ENCODE data around the gene PIGH. TPM values are rescaled to one million over a fixed set of nuclear protein-coding genes. Genes with fewer than 3 reads are reported as not detected.

Gene PIGH
- total RNA-seq, 6 experiments from 2014 or later, result 12.7 to 16.0 (median 13.8) TPM

- Histone ChIP-seq H3K4me1 (no peaks in the 10 kb centered on the region), H3K27me3 (no peaks in the 10 kb centered on the region), H3K27ac (no peak overlapping the region), H3K36me3 (no peaks in the 10 kb centered on the region), H3K9me3 (no peaks in the 10 kb centered on the region), H3K4me3 (no peak overlapping the region)
- intact Hi-C loops (cut with DNase I), result loop anchor here (5.0 to 10.0 kb wide), 3 partner anchors 95 to 145 kb away; no protein-coding TSS in a partner anchor
- no peak for TF ChIP-seq CTCF (IDR thresholded peaks at IDR 0.05)
- TF ChIP-seq POLR2A (IDR thresholded peaks at IDR 0.05), result no peak
- no peak for DNase-seq
- 69% methylated on average over 4 of the region's 4 CpGs for WGBS (ENCODE audit: insufficient coverage, low coverage, low lambda C conversion rate, missing lambda C conversion rate)
- ATAC-seq, result no peak
Measured at GRCh38 chr14:67569651-67570290, 30.3 kb downstream of the PIGH start.

GRCh38 chr14:67569011-67569650 lies 30.9 kb downstream of the PIGH start:
- WGBS (ENCODE audit: insufficient coverage, low coverage, low lambda C conversion rate, missing lambda C conversion rate), result 57% methylated on average over 2 of the region's 11 CpGs
- H3K4me1 ChIP-seq, result no peaks in the 10 kb centered on the region
- H3K36me3 ChIP-seq, result no peaks in the 10 kb centered on the region
- no peak overlapping the region for H3K4me3 ChIP-seq
- H3K27ac ChIP-seq, result no peak overlapping the region
- ATAC-seq, result no peak
- DNase-seq, result no peak
- TF ChIP-seq CTCF (IDR thresholded peaks at IDR 0.05), result no peak
- no peak for TF ChIP-seq POLR2A (IDR thresholded peaks at IDR 0.05)
- intact Hi-C loops (cut with DNase I), result no loop called here
- no peaks in the 10 kb centered on the region for H3K27me3 ChIP-seq
- no peaks in the 10 kb centered on the region for H3K9me3 ChIP-seq

GRCh38 chr14:67567654-67568053 lies 32.4 kb downstream of the PIGH start:
- Histone ChIP-seq H3K9me3 (no peaks in the 10 kb centered on the region), H3K27me3 (no peaks in the 10 kb centered on the region), H3K36me3 (no peaks in the 10 kb centered on the region), H3K27ac (no peak overlapping the region), H3K4me1 (no peaks in the 10 kb centered on the region), H3K4me3 (no peak overlapping the region)
- TF ChIP-seq CTCF (IDR thresholded peaks at IDR 0.05), result no peak
- TF ChIP-seq POLR2A (IDR thresholded peaks at IDR 0.05), result no peak
- DNase-seq, result no peak
- no peak for ATAC-seq
- intact Hi-C loops (cut with DNase I), result no loop called here
- WGBS (ENCODE audit: insufficient coverage, low coverage, low lambda C conversion rate, missing lambda C conversion rate), result 100% methylated on average over 2 of the region's 3 CpGs

GRCh38 chr14:67566908-67567307 lies 33.2 kb downstream of the PIGH start:
- no peak for TF ChIP-seq CTCF (IDR thresholded peaks at IDR 0.05)
- no peak for TF ChIP-seq POLR2A (IDR thresholded peaks at IDR 0.05)
- Histone ChIP-seq H3K27me3 (no peaks in the 10 kb centered on the region), H3K36me3 (no peaks in the 10 kb centered on the region), H3K4me1 (no peaks in the 10 kb centered on the region), H3K4me3 (no peak overlapping the region), H3K9me3 (no peaks in the 10 kb centered on the region), H3K27ac (no peak overlapping the region)
- DNase-seq (no peak), ATAC-seq (no peak)
- WGBS (ENCODE audit: insufficient coverage, low coverage, low lambda C conversion rate, missing lambda C conversion rate), result 86% methylated on average over 1 of the region's 6 CpGs
- intact Hi-C loops (cut with DNase I), result no loop called here

Measured in right lobe of liver (tissue), 6 donors.